ENCODE results near the gene MX1. TPM values are rescaled to one million over a fixed set of nuclear protein-coding genes. Genes with fewer than 3 reads are reported as not detected.
"Not testable (repeated sequence)": the region's sequence is repeated elsewhere in the genome, so short reads cannot be mapped to it uniquely, and the experiment has no call there.

The MX1 gene
- total RNA-seq, 2 experiments from 2014 or later = 39.4 to 40.0 TPM

DNA sequence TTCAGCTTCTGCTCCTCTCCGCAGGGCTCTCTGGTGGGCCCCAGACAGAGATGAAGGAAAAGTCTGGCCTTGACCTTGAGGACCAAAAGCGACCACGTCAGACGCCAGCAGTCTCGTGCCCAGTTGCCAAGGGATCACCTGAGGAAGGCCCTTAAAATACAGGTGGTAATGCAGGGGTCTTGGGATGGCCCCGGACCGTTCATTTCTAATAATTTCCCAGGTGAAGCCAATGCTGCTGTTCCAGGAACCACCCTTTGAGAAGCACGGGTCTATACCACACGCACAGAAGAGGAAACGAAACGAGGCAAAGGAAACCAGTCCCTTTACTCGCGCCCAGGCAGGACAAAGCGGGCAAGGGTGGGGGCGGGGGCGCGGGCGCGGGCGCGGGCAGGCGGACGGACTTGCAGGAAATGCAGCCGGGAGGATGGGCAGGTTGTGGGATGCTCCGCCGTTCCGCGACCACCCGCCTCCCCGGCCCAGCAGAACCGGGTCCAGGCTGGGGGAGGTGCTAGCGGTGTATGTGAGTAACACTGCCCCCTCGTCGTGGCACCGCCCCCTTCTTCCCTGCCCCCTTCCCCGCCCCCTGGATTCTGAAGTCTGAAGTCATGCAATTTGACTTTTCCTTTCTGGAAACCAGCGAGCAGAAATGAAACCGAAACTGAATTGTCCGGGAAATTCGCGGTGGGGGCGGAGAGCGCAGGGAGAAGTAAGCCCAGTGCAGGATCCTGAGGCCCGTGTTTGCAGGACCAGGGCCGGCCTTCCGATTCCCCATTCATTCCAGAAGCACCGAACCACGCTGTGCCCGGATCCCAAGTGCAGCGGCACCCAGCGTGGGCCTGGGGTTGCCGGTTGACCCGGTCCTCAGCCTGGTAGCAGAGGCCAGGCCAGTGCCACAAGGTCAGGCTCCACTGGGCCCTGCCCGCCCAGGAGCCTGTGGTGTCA lies 5.8 kb upstream of the MX1 start:
- ChIA-PET POLR2A (no interaction called here), CTCF (no interaction called here)
- intact Hi-C loops (cut with micrococcal nuclease) = no loop called here
- TF ChIP-seq, protein P1, sequence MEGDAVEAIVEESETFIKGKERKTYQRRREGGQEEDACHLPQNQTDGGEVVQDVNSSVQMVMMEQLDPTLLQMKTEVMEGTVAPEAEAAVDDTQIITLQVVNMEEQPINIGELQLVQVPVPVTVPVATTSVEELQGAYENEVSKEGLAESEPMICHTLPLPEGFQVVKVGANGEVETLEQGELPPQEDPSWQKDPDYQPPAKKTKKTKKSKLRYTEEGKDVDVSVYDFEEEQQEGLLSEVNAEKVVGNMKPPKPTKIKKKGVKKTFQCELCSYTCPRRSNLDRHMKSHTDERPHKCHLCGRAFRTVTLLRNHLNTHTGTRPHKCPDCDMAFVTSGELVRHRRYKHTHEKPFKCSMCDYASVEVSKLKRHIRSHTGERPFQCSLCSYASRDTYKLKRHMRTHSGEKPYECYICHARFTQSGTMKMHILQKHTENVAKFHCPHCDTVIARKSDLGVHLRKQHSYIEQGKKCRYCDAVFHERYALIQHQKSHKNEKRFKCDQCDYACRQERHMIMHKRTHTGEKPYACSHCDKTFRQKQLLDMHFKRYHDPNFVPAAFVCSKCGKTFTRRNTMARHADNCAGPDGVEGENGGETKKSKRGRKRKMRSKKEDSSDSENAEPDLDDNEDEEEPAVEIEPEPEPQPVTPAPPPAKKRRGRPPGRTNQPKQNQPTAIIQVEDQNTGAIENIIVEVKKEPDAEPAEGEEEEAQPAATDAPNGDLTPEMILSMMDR (IDR thresholded peaks at IDR 0.05) = no peak
- Mint-ChIP-seq H3K9me3 (no peaks in the 10 kb centered on the region), H3K27ac (peak overlapping the region; percentile 73), H3K27me3 (no peaks in the 10 kb centered on the region), H3K4me1 (ENCODE audit: low read depth) (peaks cover 18% of the 10 kb centered on the region), H3K36me3 (ENCODE audit: low read depth) (no peaks in the 10 kb centered on the region), H3K4me3 (peak overlapping the region; percentile 73)
- DNase-seq (peak; percentile 50), ATAC-seq (peak; percentile 75)

GRCh38 chr21:41420998-41421397 lies 5.0 kb upstream of the MX1 start:
- H3K36me3 Mint-ChIP-seq (ENCODE audit: low read depth); H3K27me3 Mint-ChIP-seq; DNase-seq; H3K9me3 Mint-ChIP-seq; POLR2A ChIA-PET; intact Hi-C loops (cut with micrococcal nuclease); ATAC-seq; CTCF ChIA-PET: not testable (repeated sequence)
- Mint-ChIP-seq H3K27ac (peak overlapping the region; percentile 49), H3K4me1 (ENCODE audit: low read depth) (peaks cover 21% of the 10 kb centered on the region), H3K4me3 (peak overlapping the region; percentile 73)

GRCh38 chr21:41422546-41423304 lies 3.3 kb upstream of the MX1 start:
- ChIA-PET POLR2A (interaction anchor here (0.8 kb wide), 1 partner anchor 21 kb away, joined by 3 read pairs; no protein-coding TSS in a partner anchor), CTCF (interaction anchor here (2.3 kb wide), 1 partner anchor 139 kb away, joined by 9 read pairs; no protein-coding TSS in a partner anchor)
- H3K36me3 Mint-ChIP-seq (ENCODE audit: low read depth) = no peaks in the 10 kb centered on the region
- H3K4me1 Mint-ChIP-seq (ENCODE audit: low read depth) = peaks cover 30% of the 10 kb centered on the region
- intact Hi-C loops (cut with micrococcal nuclease) = no loop called here
- no peaks in the 10 kb centered on the region for H3K27me3 Mint-ChIP-seq
- H3K27ac Mint-ChIP-seq = no peak overlapping the region
- H3K4me3 Mint-ChIP-seq = no peak overlapping the region
- no peaks in the 10 kb centered on the region for H3K9me3 Mint-ChIP-seq
- ATAC-seq = no peak
- DNase-seq = no peak
- TF ChIP-seq, protein P1 (IDR thresholded peaks at IDR 0.05) = no peak

- H3K9me3 Mint-ChIP-seq; H3K27me3 Mint-ChIP-seq; ATAC-seq; H3K36me3 Mint-ChIP-seq (ENCODE audit: low read depth); H3K27ac Mint-ChIP-seq; intact Hi-C loops (cut with micrococcal nuclease); H3K4me3 Mint-ChIP-seq; DNase-seq: not testable (repeated sequence)
- ChIA-PET CTCF (interaction anchor here (2.3 kb wide), 1 partner anchor 139 kb away, joined by 9 read pairs; no protein-coding TSS in a partner anchor), POLR2A (interaction anchor here (1.1 kb wide), 1 partner anchor 8 kb away, joined by 3 read pairs; no protein-coding TSS in a partner anchor)
- H3K4me1 Mint-ChIP-seq (ENCODE audit: low read depth) = peaks cover 30% of the 10 kb centered on the region
These were observed 2.8 kb upstream of the MX1 start for GRCh38 chr21:41423305-41423636.

- H3K27me3 Mint-ChIP-seq = no peaks in the 10 kb centered on the region
- peak overlapping the region; percentile 91 for H3K27ac Mint-ChIP-seq
- ChIA-PET POLR2A (interaction anchor here (1.0 to 2.8 kb wide), 4 partner anchors 9 to 64 kb away, joined by 3 to 10 read pairs (median 4); partner anchors contain the start of gene MX2), CTCF (interaction anchor here (1.0 kb wide), 1 partner anchor 56 kb away, joined by 3 read pairs; no protein-coding TSS in a partner anchor)
- intact Hi-C loops (cut with micrococcal nuclease) = no loop called here
- peaks cover 5% of the 10 kb centered on the region for H3K36me3 Mint-ChIP-seq (ENCODE audit: low read depth)
- TF ChIP-seq, protein P1 (IDR thresholded peaks at IDR 0.05) = no peak
- H3K9me3 Mint-ChIP-seq = no peaks in the 10 kb centered on the region
- H3K4me1 Mint-ChIP-seq (ENCODE audit: low read depth) = peaks cover 24% of the 10 kb centered on the region
- ATAC-seq = no peak
- no peak for DNase-seq
- peak overlapping the region; percentile 87 for H3K4me3 Mint-ChIP-seq
These were observed 468 bp upstream of the MX1 start for GRCh38 chr21:41425588-41425953.
